HK-2 (cell line): ENCODE results near the gene TDP2.
"Not testable (repeated sequence)": the region's sequence is repeated elsewhere in the genome, so short reads cannot be mapped to it uniquely, and the experiment has no call there.

Source experiments
- DNase-seq: peaks from one replicate; pipeline ENCODE4 v3.0.0-alpha.2; 2018; ENCODE audit not compliant: unreplicated experiment

Gene TDP2

GRCh38 chr6:24680582-24680981, 13.9 kb upstream of the TDP2 start:
- no peak for DNase-seq

- not testable (repeated sequence) for DNase-seq
Measured at GRCh38 chr6:24678792-24679352, 12.2 kb upstream of the TDP2 start.

GRCh38 chr6:24673625-24674024, 6.9 kb upstream of the TDP2 start:
- no peak for DNase-seq

GRCh38 chr6:24672620-24673182, 6.0 kb upstream of the TDP2 start:
- DNase-seq, result no peak

GRCh38 chr6:24671077-24671476, 4.4 kb upstream of the TDP2 start:
- DNase-seq, result not testable (repeated sequence)

- DNase-seq, result not testable (repeated sequence)
Measured at GRCh38 chr6:24670492-24670891, 3.8 kb upstream of the TDP2 start.

- no peak for DNase-seq
Measured at GRCh38 chr6:24668997-24669361, 2.3 kb upstream of the TDP2 start.

GRCh38 chr6:24668066-24668996, 1.6 kb upstream of the TDP2 start:
- not testable (repeated sequence) for DNase-seq

GRCh38 chr6:24667378-24667803, 692 bp upstream of the TDP2 start:
- no peak for DNase-seq

GRCh38 chr6:24666097-24666640, 530 bp downstream of the TDP2 start:
- no peak for DNase-seq

GRCh38 chr6:24664046-24664987, 2.4 kb downstream of the TDP2 start:
- DNase-seq, result no peak

GRCh38 chr6:24663189-24663588, 3.5 kb downstream of the TDP2 start:
- no peak for DNase-seq

- DNase-seq, result no peak
Measured at GRCh38 chr6:24662236-24662635, 4.5 kb downstream of the TDP2 start.

GRCh38 chr6:24661759-24662158, 4.9 kb downstream of the TDP2 start:
- DNase-seq, result not testable (repeated sequence)

GRCh38 chr6:24660105-24660504, 6.6 kb downstream of the TDP2 start:
- no peak for DNase-seq

GRCh38 chr6:24659561-24659960, 7.1 kb downstream of the TDP2 start:
- no peak for DNase-seq

GRCh38 chr6:24658573-24659560, 7.8 kb downstream of the TDP2 start:
- DNase-seq, result no peak

GRCh38 chr6:24655215-24655614, 11.5 kb downstream of the TDP2 start:
- no peak for DNase-seq

- no peak for DNase-seq
Measured at GRCh38 chr6:24650365-24650764, 16.3 kb downstream of the TDP2 start.

GRCh38 chr6:24649691-24650090, 17.0 kb downstream of the TDP2 start:
- DNase-seq, result no peak
